ENCODE data around the gene GABBR1.

GABBR1 gene

GRCh38 chr6:29576056-29576455 is 56.9 kb downstream of the GABBR1 start:
- Histone ChIP-seq H3K4me1 (ENCODE audit: insufficient read depth, poor library complexity, severe bottlenecking) (no peaks in the 10 kb centered on the region), H3K9me3 (ENCODE audit: severe bottlenecking) (no peaks in the 10 kb centered on the region), H3K4me3 (ENCODE audit: severe bottlenecking) (no peak overlapping the region), H3K27ac (ENCODE audit: poor library complexity, severe bottlenecking) (no peak overlapping the region), H3K27me3 (ENCODE audit: insufficient read depth, poor library complexity, severe bottlenecking) (no peaks in the 10 kb centered on the region), H3K36me3 (ENCODE audit: low read depth) (no peaks in the 10 kb centered on the region)
- TF ChIP-seq CTCF (IDR thresholded peaks at IDR 0.05; ENCODE audit: poor library complexity, severe bottlenecking), result no peak
- ATAC-seq (ENCODE audit: low read depth) (no peak), DNase-seq (ENCODE audit: low spot score) (no peak)

- no peak for TF ChIP-seq CTCF (IDR thresholded peaks at IDR 0.05; ENCODE audit: poor library complexity, severe bottlenecking)
- no peaks in the 10 kb centered on the region for H3K4me1 ChIP-seq (ENCODE audit: insufficient read depth, poor library complexity, severe bottlenecking)
- no peak overlapping the region for H3K4me3 ChIP-seq (ENCODE audit: severe bottlenecking)
- no peaks in the 10 kb centered on the region for H3K36me3 ChIP-seq (ENCODE audit: low read depth)
- peaks cover 10% of the 10 kb centered on the region for H3K27me3 ChIP-seq (ENCODE audit: insufficient read depth, poor library complexity, severe bottlenecking)
- no peak for ATAC-seq (ENCODE audit: low read depth)
- H3K27ac ChIP-seq (ENCODE audit: poor library complexity, severe bottlenecking), result no peak overlapping the region
- no peaks in the 10 kb centered on the region for H3K9me3 ChIP-seq (ENCODE audit: severe bottlenecking)
- no peak for DNase-seq (ENCODE audit: low spot score)
Observed at GRCh38 chr6:29567991-29568390, 65.0 kb downstream of the GABBR1 start.

GRCh38 chr6:29567541-29567940 is 65.4 kb downstream of the GABBR1 start:
- H3K36me3 ChIP-seq (ENCODE audit: low read depth), result no peaks in the 10 kb centered on the region
- ATAC-seq (ENCODE audit: low read depth), result no peak
- H3K4me1 ChIP-seq (ENCODE audit: insufficient read depth, poor library complexity, severe bottlenecking), result no peaks in the 10 kb centered on the region
- H3K27ac ChIP-seq (ENCODE audit: poor library complexity, severe bottlenecking), result no peak overlapping the region
- TF ChIP-seq CTCF (IDR thresholded peaks at IDR 0.05; ENCODE audit: poor library complexity, severe bottlenecking), result no peak
- H3K9me3 ChIP-seq (ENCODE audit: severe bottlenecking), result no peaks in the 10 kb centered on the region
- H3K4me3 ChIP-seq (ENCODE audit: severe bottlenecking), result no peak overlapping the region
- H3K27me3 ChIP-seq (ENCODE audit: insufficient read depth, poor library complexity, severe bottlenecking), result peaks cover 10% of the 10 kb centered on the region
- no peak for DNase-seq (ENCODE audit: low spot score)

- H3K36me3 ChIP-seq (ENCODE audit: low read depth), result no peaks in the 10 kb centered on the region
- ATAC-seq (ENCODE audit: low read depth) (no peak), DNase-seq (ENCODE audit: low spot score) (no peak)
- no peak overlapping the region for H3K4me3 ChIP-seq (ENCODE audit: severe bottlenecking)
- H3K27me3 ChIP-seq (ENCODE audit: insufficient read depth, poor library complexity, severe bottlenecking), result peaks cover 10% of the 10 kb centered on the region
- H3K27ac ChIP-seq (ENCODE audit: poor library complexity, severe bottlenecking), result no peak overlapping the region
- TF ChIP-seq CTCF (IDR thresholded peaks at IDR 0.05; ENCODE audit: poor library complexity, severe bottlenecking), result no peak
- H3K4me1 ChIP-seq (ENCODE audit: insufficient read depth, poor library complexity, severe bottlenecking), result no peaks in the 10 kb centered on the region
- H3K9me3 ChIP-seq (ENCODE audit: severe bottlenecking), result no peaks in the 10 kb centered on the region
Observed at GRCh38 chr6:29566856-29567255, 66.1 kb downstream of the GABBR1 start.

GRCh38 chr6:29564875-29565274 is 68.1 kb downstream of the GABBR1 start:
- no peak overlapping the region for H3K4me3 ChIP-seq (ENCODE audit: severe bottlenecking)
- no peak overlapping the region for H3K27ac ChIP-seq (ENCODE audit: poor library complexity, severe bottlenecking)
- DNase-seq (ENCODE audit: low spot score), result no peak
- H3K27me3 ChIP-seq (ENCODE audit: insufficient read depth, poor library complexity, severe bottlenecking), result peaks cover 21% of the 10 kb centered on the region
- no peaks in the 10 kb centered on the region for H3K4me1 ChIP-seq (ENCODE audit: insufficient read depth, poor library complexity, severe bottlenecking)
- no peaks in the 10 kb centered on the region for H3K36me3 ChIP-seq (ENCODE audit: low read depth)
- ATAC-seq (ENCODE audit: low read depth), result 0 out of 3 replicates have a peak, but pooled peaks have one; percentile 35
- TF ChIP-seq CTCF (IDR thresholded peaks at IDR 0.05; ENCODE audit: poor library complexity, severe bottlenecking), result no peak
- no peaks in the 10 kb centered on the region for H3K9me3 ChIP-seq (ENCODE audit: severe bottlenecking)
